Forelimb muscle (tissue), 1 donor: ENCODE data around the gene ANHX. TPM values are rescaled to one million over a fixed set of nuclear protein-coding genes. Genes with fewer than 3 reads are reported as not detected.

Experiments
- DNase-seq: peaks from one replicate; pipeline ENCODE4 v3.0.0-alpha.2; 2013; ENCODE audit warnings: low read depth
- polyA plus RNA-seq: library from polyadenylated mRNA; unstranded; fragments of 120-200 nt; gene quantifications from one replicate; pipeline ENCODE4 v1.2.1, GENCODE V29; 2013; ENCODE audit not compliant: insufficient read length

The ANHX gene
- polyA plus RNA-seq, 1 donor, result not detected

DNA sequence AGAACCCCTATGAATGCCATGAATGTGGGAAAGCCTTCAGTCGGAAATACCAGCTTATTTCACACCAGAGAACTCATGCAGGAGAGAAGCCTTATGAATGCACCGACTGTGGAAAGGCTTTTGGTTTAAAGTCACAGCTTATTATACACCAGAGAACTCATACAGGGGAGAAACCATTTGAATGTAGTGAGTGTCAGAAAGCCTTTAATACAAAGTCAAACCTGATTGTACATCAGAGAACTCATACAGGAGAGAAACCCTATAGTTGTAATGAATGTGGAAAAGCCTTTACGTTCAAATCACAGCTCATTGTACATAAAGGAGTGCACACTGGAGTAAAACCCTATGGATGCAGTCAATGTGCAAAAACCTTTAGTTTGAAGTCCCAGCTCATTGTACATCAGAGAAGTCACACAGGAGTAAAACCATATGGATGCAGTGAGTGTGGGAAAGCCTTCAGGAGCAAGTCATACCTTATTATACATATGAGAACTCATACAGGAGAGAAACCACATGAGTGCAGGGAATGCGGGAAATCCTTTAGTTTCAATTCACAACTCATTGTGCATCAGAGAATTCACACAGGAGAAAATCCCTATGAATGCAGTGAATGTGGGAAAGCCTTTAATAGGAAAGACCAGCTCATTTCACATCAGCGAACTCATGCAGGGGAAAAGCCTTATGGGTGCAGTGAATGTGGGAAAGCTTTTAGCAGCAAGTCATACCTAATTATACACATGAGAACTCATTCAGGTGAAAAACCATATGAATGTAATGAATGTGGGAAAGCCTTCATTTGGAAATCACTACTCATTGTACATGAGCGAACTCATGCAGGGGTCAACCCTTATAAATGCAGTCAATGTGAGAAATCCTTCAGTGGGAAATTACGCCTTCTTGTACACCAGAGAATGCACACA is 32.1 kb downstream of the ANHX start:
- DNase-seq, result no peak

DNA sequence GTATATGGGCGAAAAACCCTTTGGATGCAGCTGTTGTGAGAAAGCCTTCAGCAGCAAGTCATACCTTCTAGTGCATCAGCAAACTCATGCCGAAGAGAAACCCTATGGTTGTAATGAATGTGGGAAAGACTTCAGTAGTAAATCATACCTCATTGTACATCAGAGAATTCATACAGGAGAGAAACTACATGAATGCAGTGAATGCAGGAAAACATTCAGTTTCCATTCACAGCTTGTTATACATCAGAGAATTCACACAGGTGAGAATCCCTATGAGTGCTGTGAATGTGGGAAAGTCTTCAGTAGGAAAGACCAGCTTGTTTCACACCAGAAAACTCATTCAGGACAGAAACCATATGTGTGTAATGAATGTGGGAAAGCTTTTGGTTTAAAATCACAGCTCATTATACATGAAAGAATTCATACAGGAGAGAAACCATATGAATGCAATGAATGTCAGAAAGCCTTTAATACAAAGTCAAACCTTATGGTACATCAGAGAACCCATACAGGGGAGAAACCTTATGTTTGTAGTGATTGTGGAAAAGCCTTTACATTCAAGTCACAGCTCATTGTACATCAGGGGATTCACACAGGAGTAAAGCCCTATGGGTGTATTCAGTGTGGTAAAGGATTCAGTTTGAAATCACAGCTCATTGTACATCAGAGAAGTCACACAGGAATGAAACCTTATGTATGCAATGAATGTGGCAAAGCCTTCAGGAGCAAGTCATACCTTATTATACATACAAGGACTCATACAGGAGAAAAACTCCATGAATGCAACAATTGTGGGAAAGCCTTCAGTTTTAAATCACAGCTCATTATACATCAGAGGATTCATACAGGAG is 33.0 kb downstream of the ANHX start:
- no peak for DNase-seq

DNA sequence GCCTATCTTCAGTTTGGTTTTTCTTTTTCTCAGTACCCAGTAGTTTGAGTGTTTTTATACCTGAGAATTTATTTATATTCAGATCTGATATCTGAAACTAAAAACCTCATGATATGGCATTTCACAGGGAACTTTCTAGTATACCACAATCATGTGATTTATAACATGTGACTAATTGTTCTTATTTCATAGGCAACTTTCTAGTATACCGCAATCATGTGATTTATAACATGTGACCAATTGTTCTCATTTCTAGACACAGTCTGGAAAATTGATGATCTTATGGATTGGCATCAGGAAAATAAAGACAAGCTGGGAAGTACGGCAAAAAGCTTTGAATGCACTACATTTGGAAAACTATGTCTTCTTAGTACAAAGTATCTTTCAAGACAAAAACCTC is 33.8 kb downstream of the ANHX start:
- DNase-seq, result no peak

DNA sequence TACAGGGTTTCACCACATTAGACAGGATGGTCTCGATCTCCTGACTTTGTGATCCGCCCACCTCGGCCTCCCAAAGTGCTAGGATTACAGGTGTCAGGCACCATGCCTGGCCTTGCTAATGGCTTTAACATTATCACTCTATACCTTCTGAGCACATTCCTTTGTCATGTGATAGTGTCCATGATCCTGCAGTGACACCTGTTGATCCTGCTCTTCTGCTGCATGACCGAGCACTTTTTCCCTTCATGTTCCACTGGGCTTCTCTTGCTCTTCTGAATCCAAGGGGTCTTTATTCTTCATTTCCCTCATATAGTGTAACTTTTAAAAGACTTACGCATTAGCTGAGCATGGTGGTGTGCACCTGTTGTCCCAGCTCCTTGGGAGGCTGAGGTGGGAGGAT is 42.8 kb downstream of the ANHX start:
- no peak for DNase-seq

DNA sequence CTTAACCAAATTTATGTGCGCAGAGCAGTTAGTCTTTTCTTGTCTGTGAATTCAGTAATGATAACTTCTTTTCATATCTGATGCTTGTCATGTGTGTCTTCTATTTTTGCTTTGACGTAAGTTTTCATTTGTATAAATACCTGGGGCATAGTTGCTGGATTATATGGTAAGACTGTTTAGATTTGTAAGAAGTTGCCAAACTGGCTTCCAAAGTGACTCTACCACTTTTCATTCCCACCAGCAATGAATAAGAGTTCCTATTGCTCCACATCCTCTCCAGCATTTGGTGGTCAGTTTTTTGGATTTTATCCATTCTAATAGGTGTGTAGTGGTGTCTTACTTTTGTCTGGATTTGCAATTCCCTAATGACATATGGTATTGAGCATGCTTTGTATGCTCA is 45.5 kb downstream of the ANHX start:
- no peak for DNase-seq

DNA sequence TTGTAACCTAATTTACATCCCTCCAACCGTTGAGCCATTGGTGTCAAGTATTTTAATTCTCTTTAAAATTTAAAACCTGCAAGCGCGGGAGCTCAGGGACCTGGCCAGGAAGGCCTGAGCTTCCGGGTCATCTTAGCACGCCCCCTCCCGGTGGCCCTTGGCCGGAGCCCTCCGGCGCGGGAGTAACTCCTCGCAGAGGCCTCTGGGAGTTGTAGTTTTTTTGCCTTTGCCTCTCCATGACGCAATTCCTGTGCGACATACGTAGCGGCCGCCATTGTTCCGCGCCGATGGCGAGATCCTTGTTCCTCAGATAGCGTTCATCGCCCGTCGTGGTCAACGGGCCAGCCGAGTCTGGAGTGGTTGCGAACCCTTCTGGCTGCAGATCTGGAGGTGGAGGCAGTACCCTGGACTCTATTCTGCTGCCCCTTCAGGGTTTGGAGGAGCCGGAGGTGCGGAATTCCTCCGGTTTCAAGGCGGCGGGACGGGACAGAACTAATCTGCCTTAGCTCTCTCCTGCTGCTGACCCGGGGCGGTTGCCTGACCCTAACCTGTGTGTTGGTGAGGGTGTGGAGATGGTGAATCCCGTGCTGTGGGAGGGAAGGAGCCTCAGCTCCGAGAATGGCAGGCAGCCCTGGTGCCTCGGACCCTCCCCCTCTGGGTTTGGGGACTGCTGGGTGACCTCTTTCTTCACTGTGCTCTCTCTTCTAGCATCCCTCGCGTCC is 54.3 kb downstream of the ANHX start, which contains the start of gene ZNF268:
Gene ZNF268, plus strand, starts transcription at position 258 of the 722 bp plus-strand sequence. CDS start 503 bp downstream, outside the sequence.
- peak; percentile 83 for DNase-seq

DNA sequence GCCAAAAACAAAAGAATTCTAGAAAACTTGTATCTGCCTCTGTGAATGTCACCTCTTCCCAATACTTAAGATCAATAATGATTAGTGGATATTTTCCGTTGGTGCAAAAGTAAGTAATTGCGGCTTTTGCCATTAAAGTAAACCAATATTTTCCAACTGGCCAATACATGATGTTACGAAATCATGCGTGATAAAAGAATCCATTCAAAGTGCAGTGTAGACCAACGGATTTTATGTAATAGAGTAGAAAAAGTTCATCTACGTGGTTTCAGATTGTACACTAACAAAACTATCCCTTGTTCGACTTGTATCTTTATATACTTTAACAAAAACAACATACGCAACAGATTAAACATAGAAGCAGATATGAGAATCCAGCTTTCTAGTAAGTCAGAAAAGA is 55.0 kb downstream of the ANHX start:
- no peak for DNase-seq

DNA sequence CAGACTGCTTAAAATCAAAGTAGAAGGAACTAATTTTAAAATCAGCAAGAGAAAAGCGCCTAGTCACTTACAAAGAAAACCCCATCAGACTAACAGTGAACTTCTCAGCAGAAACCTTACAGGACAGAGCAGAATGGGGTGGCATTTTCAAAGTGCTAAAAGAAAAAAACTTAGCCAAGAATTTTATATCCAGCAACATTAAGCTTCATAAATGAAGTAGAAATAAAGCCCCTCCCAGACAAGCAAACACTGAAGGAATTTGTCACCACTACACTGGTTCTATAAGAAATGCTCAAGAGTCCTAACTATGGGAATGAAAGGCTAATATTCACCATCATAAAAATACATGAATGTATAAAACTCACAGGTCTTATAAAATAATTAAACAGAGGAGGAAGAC is 60.8 kb downstream of the ANHX start:
- DNase-seq, result no peak

DNA sequence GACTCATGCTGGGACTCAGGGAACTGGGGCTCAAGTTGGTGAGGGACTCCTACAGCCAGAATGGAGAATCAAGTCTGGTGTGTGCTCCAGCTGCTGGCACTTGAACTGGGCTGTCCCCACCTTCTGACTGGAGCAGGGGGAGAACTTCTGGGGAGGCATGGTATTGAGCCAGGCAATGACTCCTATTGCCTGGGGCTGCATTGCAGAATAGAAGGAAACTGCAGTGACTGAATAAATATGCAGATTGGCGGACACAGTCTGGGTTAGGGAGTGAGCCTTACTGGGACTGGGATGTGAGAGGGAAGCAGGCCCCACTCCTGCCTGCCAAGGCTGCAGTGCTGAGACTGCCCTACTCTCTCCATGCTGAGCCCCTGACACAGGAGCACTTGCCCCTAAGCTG is 63.2 kb downstream of the ANHX start:
- no peak for DNase-seq

Other genes with a start within 250 kb of the ANHX start
- gene ZNF26, start 249.5 kb downstream of the ANHX start, polyA plus RNA-seq, result 8.5 TPM
- gene ZNF84, start 198.4 kb downstream of the ANHX start, polyA plus RNA-seq, result 24.1 TPM
- 16.0 TPM for gene ZNF140, start 155.0 kb downstream of the ANHX start, polyA plus RNA-seq
- 2.2 TPM for gene ZNF891, start 105.6 kb downstream of the ANHX start, polyA plus RNA-seq
- gene ZNF10, start 105.2 kb downstream of the ANHX start, polyA plus RNA-seq, result 6.8 TPM
- 6.8 TPM for gene ZNF268, start 54.4 kb downstream of the ANHX start, polyA plus RNA-seq